Astrocyte of the spinal cord (primary cell): ENCODE data around the gene PLXDC2.

Experiments
- DNase-seq: peaks from one replicate; pipeline ENCODE4 v3.0.0; 2011; ENCODE audit warnings: low read depth, low spot score
- H3K4me3 ChIP-seq: 2 replicates; pipeline ENCODE4 v1.5.1; 2011; ENCODE audit warnings: low read depth, mild to moderate bottlenecking, low read length, moderate library complexity
- in situ Hi-C: cut with HindIII; loops from 2 replicates; pipeline ENCODE4 v1.10.0; 2017; ENCODE audit warnings: low sequenced_read_pairs
- TF ChIP-seq, protein P1 (sequence below): IDR thresholded peaks from 2 replicates; pipeline ENCODE4 v1.5.1; 2012; ENCODE audit warnings: low read depth, mild to moderate bottlenecking, low read length, inconsistent platforms

The PLXDC2 gene

DNA sequence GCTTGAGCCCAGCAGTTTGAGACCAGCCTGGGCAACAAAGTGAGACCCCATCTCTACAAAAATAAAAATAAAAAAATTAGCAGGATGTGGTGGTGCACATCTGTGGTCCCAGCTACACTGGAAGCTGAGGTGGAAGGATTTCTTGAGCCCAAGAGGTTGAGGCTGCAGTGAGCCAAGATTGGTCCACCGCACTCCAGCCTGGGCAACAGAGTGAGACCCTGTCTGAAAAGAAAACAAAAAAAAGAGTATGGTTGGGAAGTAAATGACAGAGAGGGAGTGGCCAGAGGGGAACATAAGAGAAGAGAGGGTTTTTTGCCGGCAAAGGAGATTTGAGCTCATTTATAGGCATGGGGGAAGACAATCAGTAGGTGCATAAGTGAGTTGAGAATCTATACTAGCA, 19.7 kb downstream of the PLXDC2 start:
- H3K4me3 ChIP-seq: no peak overlapping the region
- in situ Hi-C loops: no loop called here
- TF ChIP-seq, protein P1, sequence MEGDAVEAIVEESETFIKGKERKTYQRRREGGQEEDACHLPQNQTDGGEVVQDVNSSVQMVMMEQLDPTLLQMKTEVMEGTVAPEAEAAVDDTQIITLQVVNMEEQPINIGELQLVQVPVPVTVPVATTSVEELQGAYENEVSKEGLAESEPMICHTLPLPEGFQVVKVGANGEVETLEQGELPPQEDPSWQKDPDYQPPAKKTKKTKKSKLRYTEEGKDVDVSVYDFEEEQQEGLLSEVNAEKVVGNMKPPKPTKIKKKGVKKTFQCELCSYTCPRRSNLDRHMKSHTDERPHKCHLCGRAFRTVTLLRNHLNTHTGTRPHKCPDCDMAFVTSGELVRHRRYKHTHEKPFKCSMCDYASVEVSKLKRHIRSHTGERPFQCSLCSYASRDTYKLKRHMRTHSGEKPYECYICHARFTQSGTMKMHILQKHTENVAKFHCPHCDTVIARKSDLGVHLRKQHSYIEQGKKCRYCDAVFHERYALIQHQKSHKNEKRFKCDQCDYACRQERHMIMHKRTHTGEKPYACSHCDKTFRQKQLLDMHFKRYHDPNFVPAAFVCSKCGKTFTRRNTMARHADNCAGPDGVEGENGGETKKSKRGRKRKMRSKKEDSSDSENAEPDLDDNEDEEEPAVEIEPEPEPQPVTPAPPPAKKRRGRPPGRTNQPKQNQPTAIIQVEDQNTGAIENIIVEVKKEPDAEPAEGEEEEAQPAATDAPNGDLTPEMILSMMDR: no peak
- no peak for DNase-seq

DNA sequence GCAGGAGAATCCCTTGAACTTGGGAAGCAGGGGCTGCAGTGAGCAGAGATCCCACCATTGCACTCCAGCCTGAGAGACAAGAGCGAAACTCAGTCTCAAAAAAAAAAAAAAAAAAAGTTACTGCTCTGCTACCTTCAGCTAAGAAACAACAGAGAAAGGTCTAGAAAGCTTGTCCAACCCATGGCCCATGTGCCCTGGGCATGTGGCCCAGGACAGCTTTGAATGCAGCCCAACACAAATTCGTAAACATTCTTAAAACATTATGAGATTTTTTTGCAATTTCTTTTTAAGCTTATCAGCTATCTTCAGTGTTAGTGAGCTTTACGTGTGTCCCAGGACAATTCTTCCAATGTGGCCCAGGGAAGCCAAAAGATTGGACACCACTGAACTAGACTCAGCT, 22.9 kb downstream of the PLXDC2 start:
- H3K4me3 ChIP-seq: no peak overlapping the region
- no peak for DNase-seq
- TF ChIP-seq, protein P1: no peak
- in situ Hi-C loops: no loop called here

DNA sequence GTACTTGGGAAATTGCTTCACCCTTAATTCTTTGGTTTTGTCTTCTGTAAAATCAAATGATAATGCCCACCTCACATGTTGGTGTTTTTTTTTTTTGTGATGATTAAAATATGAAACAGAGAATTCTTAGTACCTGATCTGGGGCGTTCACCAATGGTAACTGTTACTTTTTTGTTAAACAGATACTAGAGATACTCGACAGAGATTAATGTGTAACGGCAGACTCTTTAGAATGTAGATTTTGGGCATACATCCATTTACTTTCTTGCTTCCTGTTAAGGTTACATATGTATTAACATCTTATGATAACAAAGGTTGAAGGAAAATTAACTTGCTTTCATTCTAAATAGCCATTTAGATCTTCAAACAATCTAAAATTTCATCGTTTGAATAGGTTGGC, 23.3 kb downstream of the PLXDC2 start:
- no peak for DNase-seq
- in situ Hi-C loops: no loop called here
- no peak overlapping the region for H3K4me3 ChIP-seq
- TF ChIP-seq, protein P1: no peak

DNA sequence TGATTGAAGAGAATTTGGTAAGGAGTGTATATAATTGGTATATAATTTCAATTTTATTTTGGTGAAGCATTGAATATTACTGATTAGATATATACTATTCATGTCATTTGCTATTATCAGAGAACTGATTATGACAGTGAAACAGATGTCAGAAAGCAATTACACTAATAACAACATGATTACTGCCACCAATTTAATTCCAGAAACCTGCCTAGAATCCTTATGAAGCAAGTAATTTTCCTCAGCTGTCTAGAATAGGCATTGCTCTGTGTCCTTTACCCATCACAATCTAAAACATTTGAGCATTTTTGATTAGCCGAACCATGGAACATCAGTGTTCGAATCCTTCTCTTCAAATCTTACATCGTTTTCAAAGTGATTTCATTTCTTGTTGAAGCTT, 24.5 kb downstream of the PLXDC2 start:
- in situ Hi-C loops: no loop called here
- H3K4me3 ChIP-seq: no peak overlapping the region
- no peak for DNase-seq
- TF ChIP-seq, protein P1: no peak

DNA sequence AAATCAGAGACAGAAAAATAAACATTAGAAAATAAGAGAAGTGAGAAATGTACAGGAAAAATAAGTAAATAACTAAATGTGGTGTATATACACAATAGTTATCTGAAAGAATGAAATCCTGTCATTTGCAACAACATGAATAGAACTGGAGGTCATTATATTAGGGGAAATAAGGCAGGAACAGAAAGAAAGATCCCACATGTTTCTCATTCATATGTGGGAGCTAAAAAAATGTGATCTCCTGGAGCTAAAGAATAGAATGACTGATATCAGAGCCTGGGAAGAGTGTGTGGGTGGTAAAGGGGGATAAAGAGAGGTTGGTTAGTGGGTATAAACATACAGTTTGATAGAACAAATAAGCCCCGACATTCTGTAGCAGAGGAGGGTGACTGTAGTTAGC, 27.3 kb downstream of the PLXDC2 start:
- DNase-seq: peak; percentile 43
- no peak overlapping the region for H3K4me3 ChIP-seq
- TF ChIP-seq, protein P1: no peak
- in situ Hi-C loops: no loop called here

DNA sequence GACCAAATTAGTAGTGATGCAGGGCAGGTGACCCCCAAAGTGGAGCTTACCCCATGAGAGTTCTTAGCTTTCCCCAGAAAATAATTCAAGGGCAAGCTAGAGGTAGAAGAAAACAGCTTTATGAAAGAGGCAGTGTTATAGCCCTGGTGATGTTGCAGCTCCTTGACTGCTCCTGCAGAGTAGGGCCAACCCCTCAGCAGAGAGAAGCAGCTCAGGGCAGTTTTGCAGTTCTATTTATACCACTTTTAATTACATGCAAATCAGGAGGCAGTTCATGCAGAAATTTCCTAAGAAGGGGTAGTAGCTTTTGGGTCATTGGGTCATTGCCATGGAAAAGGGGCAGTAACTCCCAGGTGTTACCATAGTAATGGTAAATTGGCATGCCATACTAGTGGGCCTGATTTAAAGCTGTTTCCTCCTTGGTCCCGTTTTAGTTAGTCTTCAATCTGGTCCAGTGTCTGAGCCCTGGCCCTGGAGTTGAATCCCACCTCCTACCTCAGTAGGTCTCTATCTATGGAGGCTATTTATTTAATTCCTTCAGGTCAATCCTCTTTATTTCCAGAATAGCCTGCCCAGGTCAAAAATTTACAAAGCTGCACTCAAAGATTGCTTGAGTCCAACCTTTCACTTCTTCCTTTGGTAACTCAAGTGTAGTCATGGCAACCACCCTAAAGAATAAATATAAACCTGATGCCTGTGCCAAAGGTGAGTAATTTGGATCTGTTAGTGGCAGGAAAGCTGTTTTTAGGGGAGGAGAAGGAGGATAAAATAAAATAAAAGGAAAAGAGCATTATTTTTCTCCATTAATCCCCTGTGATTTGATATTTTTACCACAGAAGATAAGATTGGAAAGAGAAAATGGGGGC, 29.5 kb downstream of the PLXDC2 start:
- TF ChIP-seq, protein P1: no peak

More for the DNA sequence above, 29.5 kb downstream of the PLXDC2 start:
- no peak overlapping the region for H3K4me3 ChIP-seq
- in situ Hi-C loops: no loop called here
- no peak for DNase-seq
